HepG2 (cell line): ENCODE data around the gene NAPEPLD. TPM values are rescaled to one million over a fixed set of nuclear protein-coding genes. Genes with fewer than 3 reads are reported as not detected.

Experiments
- AGO1 ChIP-seq: fragments of 200-400 bp; formaldehyde crosslinking; IDR thresholded peaks from 2 replicates; pipeline ENCODE4 v1.6.1; 2017; ENCODE audit warnings: mild to moderate bottlenecking, low read depth, low read length, moderate library complexity; ENCODE audit not compliant: poor library complexity, severe bottlenecking
- BRF2 ChIP-seq: sonication (generic); formaldehyde crosslinking; IDR thresholded peaks from 2 replicates; pipeline ENCODE4 v1.8.1; 2022; ENCODE audit warnings: mild to moderate bottlenecking, missing genetic modification reagents
- RBM22 ChIP-seq: fragments of 200-400 bp; formaldehyde crosslinking; optimal IDR thresholded peaks from 2 replicates; pipeline ENCODE3; 2017; ENCODE audit warnings: mild to moderate bottlenecking, low read length, moderate library complexity
- RNF2 ChIP-seq: fragments of 450-650 bp; conservative IDR thresholded peaks from 2 replicates; pipeline ENCODE4 v1.6.1; 2016; ENCODE audit warnings: low read depth
- RXRA ChIP-seq: sonication (generic); formaldehyde crosslinking; IDR thresholded peaks from 2 replicates; pipeline ENCODE4 v1.5.1; 2020; ENCODE audit warnings: missing genetic modification reagents
- SNAPC4 ChIP-seq: sonication (generic); formaldehyde crosslinking; IDR thresholded peaks from 2 replicates; pipeline ENCODE4 v1.4.0; 2020; ENCODE audit warnings: mild to moderate bottlenecking, missing genetic modification reagents
- TAF1 ChIP-seq: sonication (generic); formaldehyde crosslinking; IDR thresholded peaks from 2 replicates; pipeline ENCODE4 v1.4.0; 2020; ENCODE audit warnings: missing genetic modification reagents
- ZBTB38 ChIP-seq: sonication (generic); formaldehyde crosslinking; IDR thresholded peaks from 2 replicates; pipeline ENCODE4 v1.5.1; 2020; ENCODE audit warnings: mild to moderate bottlenecking, missing genetic modification reagents
- ZFP82 ChIP-seq: sonication (generic); formaldehyde crosslinking; IDR thresholded peaks from 2 replicates; pipeline ENCODE4 v1.5.1; 2020; ENCODE audit warnings: mild to moderate bottlenecking, missing genetic modification reagents, borderline replicate concordance
- ZFY ChIP-seq: sonication (generic); formaldehyde crosslinking; IDR thresholded peaks from 2 replicates; pipeline ENCODE4 v1.4.0; 2020; ENCODE audit warnings: missing genetic modification reagents
- ZNF317 ChIP-seq: sonication (generic); formaldehyde crosslinking; IDR thresholded peaks from 2 replicates; pipeline ENCODE4 v1.5.0; 2020; ENCODE audit warnings: mild to moderate bottlenecking, missing genetic modification reagents
- ZNF337 ChIP-seq: sonication (generic); formaldehyde crosslinking; IDR thresholded peaks from 2 replicates; pipeline ENCODE4 v1.5.1; 2020; ENCODE audit warnings: missing genetic modification reagents, low read depth, mild to moderate bottlenecking, borderline replicate concordance
- ZNF34 ChIP-seq: sonication (generic); formaldehyde crosslinking; IDR thresholded peaks from 2 replicates; pipeline ENCODE4 v1.4.0; 2020; ENCODE audit warnings: mild to moderate bottlenecking, missing genetic modification reagents, borderline replicate concordance
- ZNF720 ChIP-seq: sonication (generic); formaldehyde crosslinking; IDR thresholded peaks from 2 replicates; pipeline ENCODE4 v1.4.0; 2020; ENCODE audit warnings: missing genetic modification reagents
- ZNF772 ChIP-seq: sonication (generic); formaldehyde crosslinking; IDR thresholded peaks from 2 replicates; pipeline ENCODE4 v1.5.0; 2020; ENCODE audit warnings: mild to moderate bottlenecking, missing genetic modification reagents
- ZNF773 ChIP-seq: sonication (generic); formaldehyde crosslinking; IDR thresholded peaks from 2 replicates; pipeline ENCODE4 v1.4.0; 2020; ENCODE audit warnings: missing genetic modification reagents, borderline replicate concordance
- polyA plus RNA-seq, 8 experiments: library from polyadenylated mRNA; depleted of rRNA in 3 of 8; stranded (reverse) in 7 of 8; unstranded in 1 of 8; fragments of >200 nt; fragmentation: Illumina TruSeq in 4 of 8; extraction: Trizol in 4 of 8; gene quantifications; 2 replicates each; pipeline versions ENCODE4 v1.2.1 to v1.2.3, GENCODE V29; 2011 to 2016; ENCODE audit warnings: low read depth in 4 of 8, missing spikeins in 1 of 8, mixed read lengths in 1 of 8; ENCODE audit not compliant: insufficient read depth in 1 of 8
- total RNA-seq, 5 experiments: library from RNA; depleted of rRNA; stranded (reverse); fragments of >200 nt; fragmentation: Illumina TruSeq; extraction: Trizol; gene quantifications; 2 replicates each; pipeline ENCODE4 v1.2.3, GENCODE V29; 2016; ENCODE audit warnings: low read depth in 1 of 5
- TF ChIP-seq, protein P1 (sequence below): sonication (generic); formaldehyde crosslinking; IDR thresholded peaks from 2 replicates; pipeline ENCODE4 v1.5.0; 2020; ENCODE audit warnings: missing genetic modification reagents
- TF ChIP-seq, protein P2 (sequence below): sonication (generic); formaldehyde crosslinking; IDR thresholded peaks from 2 replicates; pipeline ENCODE4 v1.4.0; 2020; ENCODE audit warnings: missing genetic modification reagents, borderline replicate concordance
- TF ChIP-seq, protein P3 (sequence below): sonication (generic); formaldehyde crosslinking; IDR thresholded peaks from 2 replicates; pipeline ENCODE4 v1.5.1; 2020; ENCODE audit warnings: mild to moderate bottlenecking, missing genetic modification reagents, moderate library complexity

Gene NAPEPLD
- total and polyA plus RNA-seq, 2 of the 13 experiments (the other 11 are each of a cell fraction or from before 2014, with no cell fraction given) = 3.4 to 5.6 TPM

- TF ChIP-seq, protein P1, sequence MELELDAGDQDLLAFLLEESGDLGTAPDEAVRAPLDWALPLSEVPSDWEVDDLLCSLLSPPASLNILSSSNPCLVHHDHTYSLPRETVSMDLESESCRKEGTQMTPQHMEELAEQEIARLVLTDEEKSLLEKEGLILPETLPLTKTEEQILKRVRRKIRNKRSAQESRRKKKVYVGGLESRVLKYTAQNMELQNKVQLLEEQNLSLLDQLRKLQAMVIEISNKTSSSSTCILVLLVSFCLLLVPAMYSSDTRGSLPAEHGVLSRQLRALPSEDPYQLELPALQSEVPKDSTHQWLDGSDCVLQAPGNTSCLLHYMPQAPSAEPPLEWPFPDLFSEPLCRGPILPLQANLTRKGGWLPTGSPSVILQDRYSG (CRISPR knock-in tag) = no peak; the same call in 1 of the 2 replicates
- TF ChIP-seq TAF1 (peak; percentile 29), ZNF720 (CRISPR knock-in tag) (no peak), ZNF773 (CRISPR knock-in tag) (no peak), ZFP82 (CRISPR knock-in tag) (no peak), ZNF337 (CRISPR knock-in tag) (no peak), RBM22 (no peak), ZNF34 (no peak), SNAPC4 (CRISPR knock-in tag) (no peak), ZNF317 (CRISPR knock-in tag) (0 out of 2 replicates have a peak, but pooled peaks have one; percentile 34), ZNF772 (no peak), ZFY (CRISPR knock-in tag) (peak; percentile 26; the same call in 1 of the 2 replicates), ZBTB38 (CRISPR knock-in tag) (no peak), RNF2 (peak; percentile 1; the same call in 1 of the 2 replicates), RXRA (CRISPR knock-in tag) (no peak), AGO1 (no peak), BRF2 (no peak)
- TF ChIP-seq, protein P2, sequence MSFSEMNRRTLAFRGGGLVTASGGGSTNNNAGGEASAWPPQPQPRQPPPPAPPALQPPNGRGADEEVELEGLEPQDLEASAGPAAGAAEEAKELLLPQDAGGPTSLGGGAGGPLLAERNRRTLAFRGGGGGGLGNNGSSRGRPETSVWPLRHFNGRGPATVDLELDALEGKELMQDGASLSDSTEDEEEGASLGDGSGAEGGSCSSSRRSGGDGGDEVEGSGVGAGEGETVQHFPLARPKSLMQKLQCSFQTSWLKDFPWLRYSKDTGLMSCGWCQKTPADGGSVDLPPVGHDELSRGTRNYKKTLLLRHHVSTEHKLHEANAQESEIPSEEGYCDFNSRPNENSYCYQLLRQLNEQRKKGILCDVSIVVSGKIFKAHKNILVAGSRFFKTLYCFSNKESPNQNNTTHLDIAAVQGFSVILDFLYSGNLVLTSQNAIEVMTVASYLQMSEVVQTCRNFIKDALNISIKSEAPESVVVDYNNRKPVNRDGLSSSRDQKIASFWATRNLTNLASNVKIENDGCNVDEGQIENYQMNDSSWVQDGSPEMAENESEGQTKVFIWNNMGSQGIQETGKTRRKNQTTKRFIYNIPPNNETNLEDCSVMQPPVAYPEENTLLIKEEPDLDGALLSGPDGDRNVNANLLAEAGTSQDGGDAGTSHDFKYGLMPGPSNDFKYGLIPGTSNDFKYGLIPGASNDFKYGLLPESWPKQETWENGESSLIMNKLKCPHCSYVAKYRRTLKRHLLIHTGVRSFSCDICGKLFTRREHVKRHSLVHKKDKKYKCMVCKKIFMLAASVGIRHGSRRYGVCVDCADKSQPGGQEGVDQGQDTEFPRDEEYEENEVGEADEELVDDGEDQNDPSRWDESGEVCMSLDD (CRISPR knock-in tag) = 0 out of 2 replicates have a peak, but pooled peaks have one; percentile 42
- TF ChIP-seq, protein P3, sequence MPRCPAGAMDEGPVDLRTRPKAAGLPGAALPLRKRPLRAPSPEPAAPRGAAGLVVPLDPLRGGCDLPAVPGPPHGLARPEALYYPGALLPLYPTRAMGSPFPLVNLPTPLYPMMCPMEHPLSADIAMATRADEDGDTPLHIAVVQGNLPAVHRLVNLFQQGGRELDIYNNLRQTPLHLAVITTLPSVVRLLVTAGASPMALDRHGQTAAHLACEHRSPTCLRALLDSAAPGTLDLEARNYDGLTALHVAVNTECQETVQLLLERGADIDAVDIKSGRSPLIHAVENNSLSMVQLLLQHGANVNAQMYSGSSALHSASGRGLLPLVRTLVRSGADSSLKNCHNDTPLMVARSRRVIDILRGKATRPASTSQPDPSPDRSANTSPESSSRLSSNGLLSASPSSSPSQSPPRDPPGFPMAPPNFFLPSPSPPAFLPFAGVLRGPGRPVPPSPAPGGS = 0 out of 2 replicates have a peak, but pooled peaks have one; percentile 0
Observed at GRCh38 chr7:103075337-103075918, 73.5 kb downstream of the NAPEPLD start (continued).
